Globus pallidus (tissue), 1 donor: ENCODE results near the gene SLC27A5.
A peak's percentile ranks its signal among the peaks of the same experiment; 100 is the strongest.
"Not testable (repeated sequence)": the region's sequence is repeated elsewhere in the genome, so short reads cannot be mapped to it uniquely, and the experiment has no call there.

Experiments
- DNase-seq: peaks from one replicate; pipeline ENCODE4 v3.0.0-alpha.2; 2015; ENCODE audit warnings: low spot score

Gene SLC27A5

GRCh38 chr19:58522709-58523108 is 10.9 kb upstream of the SLC27A5 start:
- DNase-seq = no peak

DNA sequence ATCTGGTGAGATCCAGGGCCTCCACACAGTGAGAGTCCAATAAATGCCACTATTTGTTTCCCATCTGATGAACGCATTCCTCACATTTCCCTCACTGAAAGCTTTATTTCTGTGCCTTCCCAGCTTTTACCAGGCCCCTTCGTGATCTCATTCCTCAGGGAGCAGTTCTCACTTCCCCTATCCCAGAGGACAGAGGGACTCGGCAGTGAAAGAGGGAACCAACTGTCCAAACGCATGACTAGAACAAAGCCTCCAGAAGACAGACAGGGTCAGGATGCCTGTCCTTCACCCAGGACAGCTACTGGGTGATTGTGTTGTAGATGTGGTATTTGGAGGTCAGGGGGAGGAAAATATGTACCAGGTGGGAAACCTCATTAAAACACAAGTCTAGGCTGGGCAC is 9.9 kb upstream of the SLC27A5 start:
- no peak for DNase-seq

DNA sequence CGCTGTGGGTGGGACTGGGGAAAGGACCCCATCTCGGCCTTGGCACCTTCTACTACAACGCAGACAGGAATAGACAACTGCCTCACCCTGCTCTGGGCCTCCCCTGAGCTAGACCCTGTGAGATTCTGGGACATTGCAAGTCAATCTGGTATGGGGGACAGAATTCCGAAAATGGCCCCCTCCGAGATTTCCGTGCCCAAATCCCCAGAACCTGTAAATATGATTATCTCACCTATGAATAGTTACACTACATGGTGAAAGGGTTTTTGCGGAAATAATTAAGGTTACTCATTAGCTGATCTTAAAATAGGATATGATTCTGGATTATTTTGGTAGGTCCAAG is 8.4 kb upstream of the SLC27A5 start:
- no peak for DNase-seq

DNA sequence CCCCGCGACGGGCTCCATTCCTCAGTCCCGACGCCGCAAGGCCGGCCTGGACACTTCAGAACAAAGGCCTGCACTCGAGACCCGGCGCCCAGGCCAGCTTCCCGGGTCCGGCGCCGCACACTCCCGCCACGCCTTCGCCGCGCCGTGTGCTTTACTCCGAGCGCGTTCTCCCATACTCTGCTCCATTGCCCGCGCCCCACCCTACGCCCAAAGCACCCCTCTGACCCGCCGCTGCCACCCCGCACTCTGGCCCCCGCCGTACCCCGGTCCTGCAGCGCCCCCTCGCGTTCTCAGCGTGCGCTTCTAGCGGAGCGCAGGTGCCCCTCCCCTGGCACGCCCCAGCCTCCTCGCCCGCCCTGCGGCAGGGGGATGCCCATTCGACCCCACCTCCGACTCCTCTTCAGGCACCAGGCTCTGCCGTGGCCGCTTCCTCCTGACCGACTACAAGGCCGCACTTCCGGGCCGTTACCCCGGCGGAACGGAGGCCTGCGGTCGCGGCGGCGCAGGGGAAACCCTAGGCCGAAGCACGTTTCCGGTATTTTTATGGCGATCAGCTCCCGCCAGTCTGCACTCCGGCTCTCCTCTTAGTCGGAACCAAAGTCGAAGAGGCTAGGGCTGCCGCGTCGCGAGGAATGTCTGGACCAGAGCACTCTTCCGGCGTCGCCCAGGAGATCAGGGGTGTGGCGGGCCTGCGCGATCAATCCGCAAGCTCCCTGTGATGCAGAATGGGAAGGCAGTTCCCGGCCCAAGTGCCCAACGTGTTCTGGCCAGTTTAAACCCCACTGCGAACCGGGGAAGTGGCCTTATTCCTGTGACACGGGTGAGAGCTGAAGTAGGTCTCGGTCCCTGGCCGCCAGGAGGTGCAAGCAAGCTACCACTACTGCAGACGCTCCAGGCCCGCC is 7.8 kb upstream of the SLC27A5 start, which contains the start of gene ZBTB45:
Gene ZBTB45, minus strand, starts transcription at position 456 of the 902 bp plus-strand sequence. CDS start 2,137 bp downstream, outside the sequence.
- DNase-seq = peak; percentile 94

- DNase-seq = no peak
Measured at GRCh38 chr19:58519087-58519354, 7.2 kb upstream of the SLC27A5 start.

DNA sequence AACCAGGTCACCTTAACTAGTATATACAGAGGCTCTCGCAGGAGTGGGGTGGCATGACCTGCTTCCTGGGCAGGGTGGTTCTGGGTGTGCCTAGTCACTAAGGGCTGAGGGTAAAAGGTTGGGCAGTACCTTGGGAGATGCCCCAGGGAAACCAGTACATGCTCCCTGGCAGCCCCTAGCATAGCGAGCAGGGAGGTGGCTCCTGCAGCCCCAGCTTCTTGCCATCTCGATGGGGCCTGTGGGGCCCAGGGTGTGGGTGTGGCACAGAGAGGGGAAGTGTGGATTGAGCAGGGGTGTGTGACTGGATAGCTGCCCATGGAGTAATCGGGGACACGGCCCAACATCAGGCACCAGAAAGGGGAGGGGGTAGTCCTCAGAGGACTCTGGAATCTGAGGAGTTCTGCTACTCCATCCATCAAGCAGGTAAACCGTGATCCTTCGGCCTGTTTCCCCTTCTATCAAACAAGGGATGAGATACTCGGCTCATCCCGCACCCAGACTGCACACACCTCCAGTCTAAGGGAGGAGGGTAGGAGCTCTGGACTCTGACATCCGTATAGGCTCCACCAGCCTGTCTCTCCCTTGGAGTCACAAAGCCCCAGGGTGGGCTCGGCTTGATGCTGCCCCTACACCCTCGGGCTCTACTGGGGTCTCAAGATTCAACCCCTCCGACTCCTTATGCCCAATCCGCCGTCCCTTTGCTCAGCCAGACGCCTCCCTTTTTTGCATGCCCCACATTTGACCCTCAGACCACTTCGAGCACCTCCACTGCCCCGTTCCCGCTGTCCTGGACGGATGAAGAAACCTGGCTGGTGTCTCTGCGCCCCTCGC is 6.7 kb upstream of the SLC27A5 start:
- no peak for DNase-seq

DNA sequence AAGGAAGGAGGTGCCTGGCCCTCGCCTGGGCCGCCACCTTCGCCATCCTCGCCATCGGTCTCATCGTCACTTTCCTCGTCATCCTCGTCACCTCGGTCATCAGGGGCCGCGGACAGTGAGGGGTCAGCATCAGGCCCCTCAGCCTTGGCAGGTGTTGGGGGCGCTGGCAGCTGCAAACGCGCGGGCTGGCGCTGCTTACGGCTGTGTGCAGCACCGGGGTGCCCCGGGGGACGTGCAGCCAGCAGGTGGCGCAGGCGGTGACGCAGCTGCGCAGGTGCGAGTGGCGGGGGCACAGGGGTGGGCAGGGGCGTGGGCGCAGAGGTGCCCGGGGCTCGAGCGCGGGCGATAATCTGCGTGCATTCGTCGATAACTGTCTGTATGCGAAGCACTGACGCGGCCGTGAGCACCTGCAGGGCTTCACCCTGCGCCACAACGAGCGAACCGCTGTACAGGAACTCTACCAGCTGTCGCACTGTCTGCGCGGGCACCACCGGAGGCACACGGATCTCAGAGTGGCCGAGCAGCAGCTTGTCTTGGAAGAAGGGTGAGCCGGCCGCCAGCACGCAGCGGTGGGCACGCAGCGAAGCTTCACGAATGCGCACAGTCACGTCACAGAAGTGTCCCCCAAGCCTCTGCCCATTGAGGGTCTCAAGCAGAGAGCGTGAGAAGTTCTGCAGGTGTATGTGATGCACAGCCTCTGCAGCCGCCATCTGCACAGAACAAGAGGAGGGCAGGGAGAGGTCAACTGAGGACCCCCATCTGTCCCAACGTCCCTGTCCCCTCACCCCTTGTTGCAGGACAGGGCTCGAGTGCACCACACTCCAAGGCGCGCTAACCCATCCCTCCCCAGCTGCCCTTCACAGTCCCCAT is 5.4 kb upstream of the SLC27A5 start:
- DNase-seq = no peak

- no peak for DNase-seq
Measured at GRCh38 chr19:58516246-58516836, 4.5 kb upstream of the SLC27A5 start.

DNA sequence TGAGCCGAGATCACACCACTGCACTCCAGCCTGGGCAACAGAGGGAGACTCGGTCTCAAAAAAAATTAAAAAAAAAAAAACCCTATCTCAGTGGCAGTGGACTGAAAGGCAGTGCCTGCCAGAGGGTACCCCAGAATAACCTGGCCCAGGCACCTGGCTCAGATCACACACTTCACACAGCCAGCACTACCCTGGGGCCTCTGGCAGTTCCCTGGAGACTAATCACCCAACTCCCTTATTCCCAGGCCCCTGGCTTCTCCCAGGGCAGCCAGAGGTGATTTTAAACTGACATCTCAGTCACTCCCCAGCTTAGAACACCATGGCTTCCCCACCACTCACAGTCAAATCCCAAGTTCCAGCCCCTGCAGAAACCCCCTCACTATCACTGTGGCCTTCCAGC is 3.5 kb upstream of the SLC27A5 start:
- DNase-seq = no peak

GRCh38 chr19:58514564-58515022 is 2.8 kb upstream of the SLC27A5 start:
- no peak for DNase-seq

DNA sequence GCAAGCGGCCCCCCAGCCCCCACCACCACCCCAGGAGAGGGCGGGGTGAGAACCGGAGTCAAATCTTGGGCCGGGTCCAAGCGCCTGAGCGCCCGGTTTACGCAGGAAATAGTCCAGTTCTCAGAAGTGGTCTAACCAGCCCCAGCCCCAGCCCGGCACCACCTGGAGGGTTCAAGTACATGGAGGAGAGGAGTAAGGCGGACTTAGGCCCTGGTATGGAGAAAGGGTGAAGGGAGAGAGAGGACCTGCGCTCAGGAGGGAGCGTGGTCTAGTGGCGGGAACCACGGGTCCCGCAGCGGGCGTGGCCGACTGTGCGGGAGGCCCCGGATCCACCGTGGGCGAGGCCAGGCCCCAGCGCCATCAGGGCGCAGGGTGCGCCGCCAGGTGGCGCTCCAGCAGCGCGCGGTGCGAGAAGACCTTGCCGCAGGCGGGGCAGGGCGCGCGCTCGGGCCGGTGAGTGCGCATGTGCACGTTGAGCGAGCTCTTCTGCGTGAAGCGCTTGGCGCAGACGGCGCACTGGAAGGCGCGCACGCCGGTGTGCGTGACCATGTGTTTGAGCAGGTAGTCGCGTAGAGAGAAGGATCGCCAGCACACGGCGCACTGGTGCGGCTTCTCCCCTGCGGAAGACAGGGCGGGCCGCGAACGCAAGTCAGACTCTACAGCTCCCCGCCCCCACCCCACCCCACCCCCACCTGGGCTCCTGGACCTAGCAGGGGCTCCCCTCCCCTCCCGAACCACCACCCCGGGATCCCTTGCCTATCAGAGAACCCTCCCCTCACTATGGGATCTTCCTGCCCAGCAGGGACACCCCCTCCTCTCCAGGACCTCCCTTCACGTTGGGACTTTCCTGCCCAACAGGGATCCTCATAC is 2.1 kb upstream of the SLC27A5 start:
- DNase-seq = peak; percentile 74

GRCh38 chr19:58513213-58513693 is 1.5 kb upstream of the SLC27A5 start:
- no peak for DNase-seq

- DNase-seq = no peak
Measured at GRCh38 chr19:58510084-58510862, 1.5 kb downstream of the SLC27A5 start.

DNA sequence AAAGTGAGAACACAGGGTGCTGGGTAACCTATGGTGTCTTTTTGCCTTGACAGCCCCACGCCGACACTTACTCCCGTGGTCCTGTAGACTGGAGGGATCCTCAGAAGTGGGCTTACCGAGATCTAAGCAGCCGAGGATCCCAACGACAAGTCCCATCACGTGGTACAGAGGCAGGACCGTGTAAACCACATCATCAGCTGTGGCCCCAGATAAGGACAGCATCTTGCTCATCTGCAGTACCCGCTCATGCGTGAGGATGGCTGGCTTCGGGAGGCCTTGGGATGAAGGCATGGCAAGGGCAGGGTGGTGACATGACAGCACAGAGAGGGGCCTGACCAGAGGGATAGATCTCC is 2.1 kb downstream of the SLC27A5 start:
- no peak for DNase-seq

- not testable (repeated sequence) for DNase-seq
Measured at GRCh38 chr19:58507602-58508223, 4.1 kb downstream of the SLC27A5 start.

GRCh38 chr19:58500242-58500641 is 11.6 kb downstream of the SLC27A5 start:
- DNase-seq = no peak

- DNase-seq = peak; percentile 99
Measured at GRCh38 chr19:58499021-58499927, 12.5 kb downstream of the SLC27A5 start.

DNA sequence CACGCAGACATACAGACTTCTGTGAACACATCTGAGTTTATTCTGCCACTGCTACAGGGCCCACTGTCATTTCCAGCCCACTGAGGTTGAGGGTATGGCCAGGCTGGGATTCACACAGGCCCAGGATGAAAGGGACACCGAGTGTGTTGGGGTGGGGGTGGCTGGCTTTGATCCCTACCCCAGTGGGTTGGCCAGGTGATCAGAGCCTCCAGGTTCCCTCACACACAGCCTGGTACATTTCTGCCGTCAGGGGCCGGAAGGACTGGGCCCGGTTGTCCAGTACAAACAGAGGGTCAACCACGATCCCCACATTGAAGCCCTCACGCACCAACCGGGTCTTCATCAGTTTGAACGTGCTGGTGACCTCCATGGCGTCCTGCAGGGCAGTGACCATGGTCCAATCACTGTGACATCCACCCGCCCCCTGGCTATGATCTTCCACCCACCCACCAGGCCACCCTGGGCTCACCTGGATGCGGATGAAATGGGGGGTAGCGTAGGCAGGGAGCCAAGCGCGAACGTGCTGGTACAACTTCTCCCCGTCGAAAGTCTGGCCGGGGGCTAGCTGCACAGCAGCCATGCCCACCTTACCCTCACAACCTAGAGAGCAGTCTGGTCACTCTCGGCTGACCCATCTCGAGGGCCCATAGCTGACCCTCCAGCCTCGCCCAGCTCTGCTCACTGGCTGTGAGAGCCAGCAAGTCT is 13.3 kb downstream of the SLC27A5 start:
- no peak for DNase-seq
